ENCODE results near the gene THAP7. TPM values are rescaled to one million over a fixed set of nuclear protein-coding genes. Genes with fewer than 3 reads are reported as not detected.

Gene THAP7
- total RNA-seq, 4 donors from 2014 or later, result 38.5 to 49.0 (median 42.5) TPM

DNA sequence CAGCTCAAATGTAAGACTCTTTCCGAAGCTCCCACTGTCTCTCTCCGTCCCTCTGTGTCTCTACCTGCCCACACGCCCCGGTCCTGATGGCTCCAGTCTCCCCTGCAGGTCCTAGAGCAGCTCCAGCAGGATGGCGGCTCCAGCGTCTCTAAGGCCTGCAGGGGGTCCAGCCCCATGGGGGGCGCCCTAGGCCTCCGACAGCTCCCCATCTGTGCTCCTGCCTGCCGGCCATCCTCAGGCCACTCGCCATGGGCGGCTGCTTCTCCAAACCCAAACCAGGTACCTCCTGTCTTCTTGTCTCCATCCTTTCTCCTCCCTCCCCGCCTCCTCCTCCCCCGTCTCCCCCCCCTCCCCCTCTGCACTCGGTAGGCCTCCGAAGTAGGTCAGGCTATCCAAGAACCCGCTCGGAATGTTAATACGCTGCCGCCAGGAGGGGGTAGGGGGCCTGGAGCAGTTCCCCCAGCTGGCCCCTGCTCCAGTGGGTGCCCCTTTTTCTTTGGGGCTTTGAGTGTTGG is 34.2 kb downstream of the THAP7 start:
- H3K27me3 ChIP-seq, result peaks cover 22% of the 10 kb centered on the region
- no peak overlapping the region for H3K4me3 ChIP-seq
- TF ChIP-seq POLR2AphosphoS5 (IDR thresholded peaks at IDR 0.05), result no peak
- no peak for TF ChIP-seq POLR2A (IDR thresholded peaks at IDR 0.05)
- no peak for TF ChIP-seq EP300 (IDR thresholded peaks at IDR 0.05)
- TF ChIP-seq, protein P1, sequence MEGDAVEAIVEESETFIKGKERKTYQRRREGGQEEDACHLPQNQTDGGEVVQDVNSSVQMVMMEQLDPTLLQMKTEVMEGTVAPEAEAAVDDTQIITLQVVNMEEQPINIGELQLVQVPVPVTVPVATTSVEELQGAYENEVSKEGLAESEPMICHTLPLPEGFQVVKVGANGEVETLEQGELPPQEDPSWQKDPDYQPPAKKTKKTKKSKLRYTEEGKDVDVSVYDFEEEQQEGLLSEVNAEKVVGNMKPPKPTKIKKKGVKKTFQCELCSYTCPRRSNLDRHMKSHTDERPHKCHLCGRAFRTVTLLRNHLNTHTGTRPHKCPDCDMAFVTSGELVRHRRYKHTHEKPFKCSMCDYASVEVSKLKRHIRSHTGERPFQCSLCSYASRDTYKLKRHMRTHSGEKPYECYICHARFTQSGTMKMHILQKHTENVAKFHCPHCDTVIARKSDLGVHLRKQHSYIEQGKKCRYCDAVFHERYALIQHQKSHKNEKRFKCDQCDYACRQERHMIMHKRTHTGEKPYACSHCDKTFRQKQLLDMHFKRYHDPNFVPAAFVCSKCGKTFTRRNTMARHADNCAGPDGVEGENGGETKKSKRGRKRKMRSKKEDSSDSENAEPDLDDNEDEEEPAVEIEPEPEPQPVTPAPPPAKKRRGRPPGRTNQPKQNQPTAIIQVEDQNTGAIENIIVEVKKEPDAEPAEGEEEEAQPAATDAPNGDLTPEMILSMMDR (IDR thresholded peaks at IDR 0.05), result no peak
- no peak for ATAC-seq
- H3K36me3 ChIP-seq, result no peaks in the 10 kb centered on the region
- H3K4me1 ChIP-seq, result peaks cover 0 to 20% (median 3%) of the 10 kb centered on the region in 3 donors
- H3K27ac ChIP-seq, result no peak overlapping the region
- H3K9me3 ChIP-seq, result no peaks in the 10 kb centered on the region
- WGBS, 2 donors (ENCODE audit: low coverage in 1 of 2), result no CpG with 5 or more reads among the region's 19 CpGs

DNA sequence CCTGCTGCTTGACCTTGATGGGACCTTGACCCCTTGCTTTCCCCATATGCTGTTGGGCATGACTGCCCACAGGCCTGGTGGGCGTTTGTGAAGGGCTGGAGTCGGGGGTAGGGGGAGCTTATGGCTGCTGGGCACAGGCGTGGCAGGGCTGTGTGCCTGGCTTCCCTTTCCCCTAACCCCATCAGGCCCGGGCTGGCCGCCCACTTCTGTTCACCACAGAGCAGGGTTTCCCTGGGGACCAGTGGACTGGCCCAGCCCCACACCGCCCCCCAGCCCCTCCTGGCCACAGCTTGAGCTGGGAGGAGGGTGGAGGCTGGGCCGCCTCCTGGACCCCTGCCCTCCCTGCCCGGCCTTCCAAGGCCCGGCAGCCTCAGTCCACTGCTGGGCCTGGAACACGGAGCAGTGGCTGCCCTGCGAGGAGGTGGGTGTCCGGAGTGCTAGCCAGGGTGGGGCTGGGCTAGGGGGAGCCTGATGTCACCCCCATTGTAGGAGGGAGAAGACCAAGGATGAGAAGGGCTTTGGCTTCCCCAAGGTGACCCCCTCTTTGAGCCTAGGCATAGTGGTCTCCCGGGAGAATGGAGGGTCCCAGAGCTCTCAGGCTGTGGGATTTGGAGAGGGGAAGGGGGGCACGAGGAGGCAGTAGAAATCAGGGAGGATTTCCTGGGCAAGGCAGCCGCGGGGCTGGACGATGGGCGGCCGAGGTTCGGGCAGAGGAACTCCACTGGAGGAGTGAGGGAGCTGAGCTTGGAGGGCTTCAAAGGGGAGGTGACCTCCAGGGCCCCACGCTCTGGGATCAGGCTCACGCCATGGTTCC is 34.8 kb downstream of the THAP7 start, which contains the start of gene AIFM3:
Gene AIFM3 (plus strand): TSS at position 373 of the 814 bp plus-strand sequence. CDS start 690 bp downstream, outside the sequence.
- WGBS, 2 donors (ENCODE audit: low coverage in 1 of 2), result 62 to 73% methylated on average over 4 to 5 of the region's 22 CpGs
- no peak within 1 kb of the TSS for H3K4me3 ChIP-seq
- H3K9me3 ChIP-seq, result no peaks in the 10 kb centered on the region
- H3K27ac ChIP-seq, result no peak within 1 kb of the TSS
- ATAC-seq, result no peak
- peaks cover 29% of the 10 kb centered on the region for H3K27me3 ChIP-seq
- TF ChIP-seq POLR2A (IDR thresholded peaks at IDR 0.05), result no peak
- TF ChIP-seq EP300 (IDR thresholded peaks at IDR 0.05), result no peak
- no peak for TF ChIP-seq POLR2AphosphoS5 (IDR thresholded peaks at IDR 0.05)
- TF ChIP-seq, protein P1 (IDR thresholded peaks at IDR 0.05), result no peak
- H3K36me3 ChIP-seq, result no peaks in the 10 kb centered on the region
- H3K4me1 ChIP-seq, result peaks cover 0 to 20% (median 3%) of the 10 kb centered on the region in 3 donors

DNA sequence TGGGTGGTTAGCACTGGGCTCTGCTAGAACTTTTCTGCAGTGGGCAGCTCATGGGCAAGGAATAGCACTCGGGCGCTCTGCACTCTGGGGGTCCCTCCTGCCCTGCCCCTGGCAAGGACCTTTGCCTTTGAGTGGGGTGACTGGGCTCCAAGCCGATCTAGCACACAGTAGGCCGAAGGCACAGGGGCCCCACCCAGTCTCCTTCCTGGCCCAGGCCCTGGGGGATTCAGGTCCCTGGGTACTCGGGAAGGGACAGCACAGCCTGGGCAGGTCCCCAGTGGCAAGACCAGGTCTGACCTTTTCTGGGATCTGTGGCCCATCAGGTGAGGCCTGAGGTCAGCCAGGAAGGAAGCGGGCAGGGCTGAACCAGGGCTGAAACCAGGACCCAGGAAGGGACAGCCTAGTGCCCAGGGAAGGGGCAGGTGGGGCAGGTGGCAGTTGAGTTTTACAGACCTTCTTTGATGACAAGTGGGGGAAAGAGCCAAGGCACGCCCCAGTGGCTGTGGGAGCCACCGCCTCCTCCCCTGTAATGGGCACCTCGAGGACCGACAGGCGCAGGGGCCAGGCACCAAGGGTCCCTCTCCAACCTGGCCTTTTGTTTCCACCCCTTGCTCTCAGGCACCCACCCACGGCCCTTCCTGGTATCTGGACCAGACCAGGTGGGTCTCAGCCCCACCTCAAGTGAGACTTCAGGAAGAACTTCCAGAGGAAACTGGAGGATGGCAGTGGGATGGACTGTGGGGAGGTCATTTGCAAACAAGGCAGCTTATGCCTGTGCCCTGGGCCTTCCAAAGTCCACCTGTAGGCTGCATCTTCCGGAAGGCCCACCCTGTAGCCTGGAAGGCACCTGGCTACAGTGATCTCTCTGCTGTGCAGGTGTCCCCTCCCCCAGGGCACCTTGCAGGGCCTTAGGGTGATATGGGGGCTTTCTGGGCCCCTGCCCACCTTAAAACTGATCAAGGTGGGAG is 35.7 kb downstream of the THAP7 start:
- TF ChIP-seq, protein P1 (IDR thresholded peaks at IDR 0.05), result no peak
- TF ChIP-seq EP300 (IDR thresholded peaks at IDR 0.05) (no peak), POLR2A (IDR thresholded peaks at IDR 0.05) (no peak), POLR2AphosphoS5 (IDR thresholded peaks at IDR 0.05) (no peak)
- WGBS, 2 donors (ENCODE audit: low coverage in 1 of 2), result 80% methylated on average over 1 of the region's 13 CpGs; no CpG with 5 or more reads in 1 of the 2 donors
- no peak for ATAC-seq
- peaks cover 0 to 20% (median 3%) of the 10 kb centered on the region in 3 donors for H3K4me1 ChIP-seq
- no peaks in the 10 kb centered on the region for H3K9me3 ChIP-seq
- H3K4me3 ChIP-seq, result no peak overlapping the region
- H3K27ac ChIP-seq, result no peak overlapping the region
- H3K27me3 ChIP-seq, result peaks cover 30% of the 10 kb centered on the region
- H3K36me3 ChIP-seq, result no peaks in the 10 kb centered on the region

DNA sequence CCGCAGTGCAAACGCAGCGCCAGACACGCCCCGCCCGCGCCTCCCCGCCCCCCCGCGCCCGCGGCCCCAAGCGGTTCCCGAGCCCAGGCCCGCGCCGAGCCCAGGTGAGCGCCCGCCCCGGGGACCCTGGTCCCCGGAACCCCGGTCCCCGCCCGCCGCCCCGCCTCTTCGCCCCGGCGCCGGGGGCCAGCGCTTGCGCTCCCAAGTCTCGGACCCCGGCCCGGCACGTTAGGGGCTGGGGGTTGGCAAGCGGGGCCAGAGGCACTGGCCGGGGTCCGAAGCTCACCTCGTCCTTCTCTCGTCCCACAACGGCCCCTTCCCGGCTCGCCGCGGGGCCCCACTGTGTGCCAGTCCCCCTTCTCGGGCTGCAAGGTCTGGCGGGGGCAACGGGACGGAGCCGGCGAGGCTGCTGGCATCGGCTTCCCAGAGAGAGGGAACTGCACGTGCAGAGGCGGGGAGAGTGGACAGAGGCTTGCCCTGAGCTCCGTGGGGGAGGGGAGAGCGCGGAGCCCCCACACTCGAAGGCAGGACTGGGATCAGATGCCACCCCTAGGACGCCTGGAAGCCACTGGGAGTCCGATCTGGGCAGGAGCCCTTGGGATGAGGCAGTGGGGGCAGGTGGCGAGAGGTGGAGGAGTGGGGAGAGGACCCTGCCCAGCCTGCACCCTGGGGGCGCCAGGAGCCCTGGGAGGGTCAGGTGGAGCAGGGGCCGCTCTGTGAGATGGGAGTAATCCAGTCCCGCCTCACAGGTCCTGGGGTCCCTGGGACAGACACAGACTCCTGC is 36.6 kb downstream of the THAP7 start:
- peak; percentile 57 for ATAC-seq
- H3K36me3 ChIP-seq, result no peaks in the 10 kb centered on the region
- H3K27ac ChIP-seq, result no peak overlapping the region
- H3K4me1 ChIP-seq, result peaks cover 0 to 20% (median 3%) of the 10 kb centered on the region in 3 donors
- WGBS, 2 donors (ENCODE audit: low coverage in 1 of 2), result 0% methylated on average over 3 of the region's 65 CpGs; no CpG with 5 or more reads in 1 of the 2 donors
- peak overlapping the region; percentile 40 to 54 for H3K4me3 ChIP-seq
- no peaks in the 10 kb centered on the region for H3K9me3 ChIP-seq
- peaks cover 30% of the 10 kb centered on the region for H3K27me3 ChIP-seq
- TF ChIP-seq POLR2A (IDR thresholded peaks at IDR 0.05) (no peak), EP300 (IDR thresholded peaks at IDR 0.05) (no peak), POLR2AphosphoS5 (IDR thresholded peaks at IDR 0.05) (no peak)
- TF ChIP-seq, protein P1 (IDR thresholded peaks at IDR 0.05), result no peak
